GM21825 (cell line): ENCODE measurements around the gene TNS3.
"Not testable (repeated sequence)": the region's sequence is repeated elsewhere in the genome, so short reads cannot be mapped to it uniquely, and the experiment has no call there.

Experiments
- ATAC-seq: cut with Tn5 transposase; IDR thresholded peaks from one replicate; pipeline ENCODE4 v1.9.1; 2021; ENCODE audit warnings: mild to moderate bottlenecking, moderate library complexity; ENCODE audit not compliant: unreplicated experiment

The TNS3 gene

GRCh38 chr7:47603514-47604255 is 21.8 kb upstream of the TNS3 start:
- not testable (repeated sequence) for ATAC-seq

DNA sequence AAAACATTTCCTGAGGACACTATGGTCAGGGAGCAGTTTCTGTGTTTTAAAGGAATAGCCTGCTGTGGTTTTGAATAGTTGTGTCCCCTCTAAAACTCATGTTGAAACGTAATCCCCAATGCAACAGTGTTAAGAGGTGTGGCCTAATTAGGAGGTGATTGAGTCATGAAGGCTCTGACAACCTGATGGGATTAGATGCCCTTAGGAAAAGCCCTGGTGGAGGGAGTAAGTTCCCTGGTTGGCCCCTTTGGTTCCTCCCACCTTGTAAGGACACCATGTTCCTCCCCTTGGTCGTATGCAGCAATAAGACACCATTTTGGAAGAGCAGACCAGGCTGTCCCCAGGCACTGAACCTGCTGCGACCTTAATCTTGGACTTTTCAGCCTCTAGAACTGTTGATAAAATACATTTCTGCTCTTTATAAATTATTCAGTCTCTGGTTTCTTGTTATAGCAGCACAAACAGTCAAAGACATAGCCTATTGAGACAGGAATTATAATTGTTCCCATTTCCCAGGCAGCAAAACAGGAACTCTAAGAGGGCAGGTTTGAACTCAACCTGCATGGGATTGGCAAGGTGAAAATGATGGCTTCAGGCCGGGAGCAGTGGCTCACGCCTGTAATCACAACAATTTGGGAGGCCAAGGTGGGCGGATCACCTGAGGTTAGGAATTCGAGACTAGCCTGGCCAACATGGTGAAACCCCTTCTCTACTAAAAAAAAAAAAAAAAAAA is 20.5 kb upstream of the TNS3 start:
- ATAC-seq: no peak

DNA sequence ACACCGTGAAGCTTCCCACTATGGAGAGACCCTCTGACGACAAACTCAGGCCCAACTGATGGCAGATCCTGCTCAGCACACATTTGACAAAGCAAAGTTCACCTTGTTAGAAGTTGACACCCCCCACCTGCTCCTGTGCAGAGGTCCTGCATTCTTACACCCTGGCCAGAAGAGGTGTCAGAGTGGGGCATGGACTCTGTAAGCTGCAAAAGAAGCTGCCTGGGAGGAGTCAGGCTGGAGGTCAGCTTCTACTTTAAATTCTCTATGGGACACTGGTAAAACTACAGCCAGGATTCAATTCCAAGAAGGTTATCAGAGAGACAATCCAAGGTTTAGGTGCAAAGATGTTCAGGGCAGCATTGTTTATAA is 20.0 kb upstream of the TNS3 start:
- ATAC-seq: no peak

DNA sequence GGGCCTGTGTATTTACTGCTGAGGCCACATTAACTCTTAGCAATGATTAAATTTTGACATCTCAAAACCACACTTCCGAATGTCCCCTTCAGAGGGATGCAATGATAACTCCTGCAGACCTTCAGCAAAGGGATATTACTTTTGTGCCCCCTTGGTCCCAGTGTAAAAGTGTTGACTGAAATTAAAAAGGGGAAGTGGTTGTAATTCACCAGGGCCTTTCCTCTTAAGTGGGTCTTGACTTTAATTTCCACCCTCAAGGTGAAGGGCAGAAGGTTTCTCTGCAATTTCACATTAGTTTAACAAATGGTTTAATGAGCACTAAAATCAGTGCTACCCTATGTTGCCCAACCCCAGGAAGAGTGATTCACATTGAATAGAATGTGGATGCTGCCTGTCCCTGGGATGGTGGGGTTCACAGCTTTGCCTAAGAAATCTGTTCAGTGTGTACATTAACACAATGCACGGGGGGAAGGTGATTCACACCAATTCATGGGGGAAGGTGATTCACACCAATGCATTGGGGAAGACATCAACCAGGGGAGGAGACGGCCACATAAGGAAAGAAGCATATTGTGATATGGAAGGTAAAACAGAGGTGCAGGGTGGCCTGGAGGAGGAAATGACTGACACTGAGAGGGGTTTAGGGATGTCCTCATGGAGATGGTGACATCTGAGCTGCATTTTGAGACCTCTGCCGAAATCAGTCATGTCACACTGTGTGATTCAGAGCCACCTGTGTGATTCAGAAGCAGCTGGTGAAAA is 19.4 kb upstream of the TNS3 start:
- ATAC-seq: peak; percentile 58

GRCh38 chr7:47600199-47601118 is 18.5 kb upstream of the TNS3 start:
- peak; percentile 45 for ATAC-seq

DNA sequence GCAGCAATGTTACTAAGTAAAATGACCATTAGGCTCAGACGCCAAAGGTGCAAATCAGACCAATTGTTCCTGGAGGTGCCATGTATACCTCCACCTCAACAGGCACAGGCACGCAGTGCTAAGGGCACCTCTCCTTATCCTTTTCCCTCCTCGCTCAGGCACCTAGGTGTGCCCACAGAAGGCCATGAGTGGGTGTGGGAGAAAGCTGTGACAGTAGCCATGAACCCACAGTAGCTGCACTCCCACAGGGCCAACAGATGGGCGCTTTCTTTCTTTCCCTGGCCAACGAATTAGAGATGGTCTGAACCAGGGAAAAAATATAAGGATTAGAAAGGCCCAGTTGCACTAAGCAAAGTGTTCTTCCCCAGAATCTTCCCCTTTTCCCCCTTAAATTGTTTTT is 15.5 kb upstream of the TNS3 start:
- ATAC-seq: no peak

DNA sequence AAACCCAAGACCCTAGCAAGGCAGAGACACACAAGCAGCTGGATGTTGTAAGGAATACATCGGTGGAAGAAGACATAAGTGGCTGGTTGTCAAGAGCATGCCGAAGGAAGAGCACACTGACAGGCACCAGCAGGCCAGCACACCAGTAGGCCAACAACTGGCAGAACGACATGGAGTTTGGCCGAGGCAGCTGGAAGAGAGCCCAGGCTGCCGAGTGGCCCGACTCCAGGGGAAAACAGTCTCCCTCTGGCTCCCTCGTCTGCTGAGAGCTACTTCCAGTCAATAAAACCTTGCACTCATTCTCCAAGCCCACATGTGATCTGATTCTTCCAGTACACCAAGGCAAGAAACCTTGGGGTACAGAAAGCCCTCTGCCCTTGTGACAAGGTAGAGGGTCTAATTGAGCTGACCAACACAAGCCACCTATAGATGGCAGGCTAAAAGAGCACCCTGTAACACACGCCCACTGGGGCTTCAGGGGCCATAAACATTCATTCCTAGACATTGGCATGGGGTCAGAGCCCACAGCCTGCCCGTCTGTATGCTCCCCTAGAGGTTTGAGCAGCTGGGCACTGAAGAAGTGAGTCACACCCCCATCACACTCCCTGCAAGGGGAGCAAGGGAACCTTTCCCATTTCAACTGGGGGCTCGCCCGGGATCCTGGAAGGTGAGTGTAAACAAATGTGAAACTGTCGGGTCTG is 14.7 kb upstream of the TNS3 start:
- no peak for ATAC-seq

DNA sequence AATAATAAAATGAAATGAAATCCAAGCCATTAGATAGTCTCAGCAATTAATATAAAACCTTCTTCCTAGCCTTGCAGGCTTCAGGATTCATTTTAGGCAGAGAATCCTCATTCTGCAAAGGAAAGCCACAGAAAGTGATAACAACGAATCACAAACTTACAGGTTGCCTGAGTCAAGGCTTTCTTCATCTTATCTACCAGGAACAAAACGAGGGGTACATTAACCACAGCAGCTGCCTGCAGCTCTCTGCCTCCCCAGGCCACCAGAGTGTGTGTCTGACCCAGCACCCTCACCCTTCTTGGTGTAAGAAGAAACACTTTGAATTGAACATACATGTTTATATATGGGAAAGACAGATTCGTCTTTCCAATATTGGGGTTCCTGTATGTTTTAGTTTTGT is 12.5 kb upstream of the TNS3 start:
- no peak for ATAC-seq

GRCh38 chr7:47591655-47592572 is 10.0 kb upstream of the TNS3 start:
- ATAC-seq: no peak

- no peak for ATAC-seq
These were observed 9.3 kb upstream of the TNS3 start for GRCh38 chr7:47591089-47591654.

GRCh38 chr7:47590215-47590614 is 8.3 kb upstream of the TNS3 start:
- not testable (repeated sequence) for ATAC-seq

GRCh38 chr7:47588704-47589225 is 6.9 kb upstream of the TNS3 start:
- no peak for ATAC-seq

DNA sequence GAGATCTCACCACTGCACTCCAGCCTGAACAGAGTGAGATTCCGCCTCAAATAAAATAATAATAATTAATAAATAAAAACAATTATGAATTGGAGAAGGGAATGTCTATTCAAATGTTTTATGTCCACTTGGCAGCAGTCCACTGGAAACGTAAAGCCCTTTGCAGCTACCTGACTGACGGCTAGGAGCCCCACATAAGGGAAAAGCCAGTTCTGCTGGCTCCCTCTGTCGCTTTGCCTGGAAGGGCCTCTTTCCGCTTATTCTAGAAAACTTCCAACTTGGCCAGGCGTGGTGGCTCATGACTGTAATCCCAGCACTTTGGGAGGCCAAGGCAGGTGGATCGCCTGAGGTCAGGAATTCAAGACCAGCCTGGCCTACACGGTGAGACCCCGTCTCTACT is 6.1 kb upstream of the TNS3 start:
- no peak for ATAC-seq

- no peak for ATAC-seq
These were observed 5.4 kb upstream of the TNS3 start for GRCh38 chr7:47587351-47587750.

- ATAC-seq: no peak
These were observed 5.0 kb upstream of the TNS3 start for GRCh38 chr7:47586925-47587324.

- ATAC-seq: not testable (repeated sequence)
These were observed 4.3 kb upstream of the TNS3 start for GRCh38 chr7:47586161-47586670.

DNA sequence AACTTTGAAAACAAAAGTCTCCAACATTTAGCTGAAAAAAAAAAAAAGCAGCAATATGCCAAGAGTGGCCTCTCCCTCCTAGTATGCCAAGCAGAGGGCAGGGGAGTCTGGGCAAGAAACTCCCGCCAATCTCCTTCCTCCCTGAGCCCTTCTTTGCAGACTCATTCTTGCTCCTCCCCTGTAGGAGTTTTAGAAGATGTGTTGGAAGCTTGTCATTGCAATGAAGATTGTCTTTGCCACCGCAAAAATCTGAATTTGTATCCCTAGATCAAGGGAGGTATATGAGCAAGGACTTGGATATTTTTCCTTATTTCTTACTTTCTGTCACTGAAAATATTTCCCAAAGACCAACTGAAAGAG is 2.6 kb upstream of the TNS3 start:
- no peak for ATAC-seq

GRCh38 chr7:47583739-47584535 is 2.0 kb upstream of the TNS3 start:
- ATAC-seq: no peak
